Tibial artery (tissue), 4 donors: ENCODE results near the gene C11orf98.

Source experiments
- DNase-seq, 2 donors: peaks; one replicate each; pipeline ENCODE4 v3.0.0-alpha.2; 2019
- H3K27ac ChIP-seq, 2 donors: fragments of 200-600 bp; sonication (generic) in 1 of 2; 1 replicate in 1 of 2; 2 replicates in 1 of 2; pipeline ENCODE4 v1.5.1; 2018 to 2019; ENCODE audit warnings: mild to moderate bottlenecking in 1 of 2
- H3K27me3 ChIP-seq, 2 donors: fragments of 200-600 bp; sonication (generic) in 1 of 2; one replicate each; pipeline versions ENCODE4 v1.5.1 to v1.6.0; 2016 to 2019
- H3K36me3 ChIP-seq, 3 donors: fragments of 200-600 bp; sonication (generic) in 2 of 3; one replicate each; pipeline ENCODE4 v1.5.1; 2016 to 2019; ENCODE audit warnings: mild to moderate bottlenecking in 2 of 3
- H3K4me1 ChIP-seq, 4 donors: fragments of 200-600 bp; sonication (generic) in 2 of 4; 1 replicate in 3 of 4; 2 replicates in 1 of 4; pipeline ENCODE4 v1.5.1; 2016 to 2019
- H3K4me3 ChIP-seq, 2 donors: fragments of 200-600 bp; sonication (generic) in 1 of 2; 1 replicate in 1 of 2; 2 replicates in 1 of 2; pipeline ENCODE4 v1.5.1; 2018 to 2019; ENCODE audit warnings: mild to moderate bottlenecking in 2 of 2
- H3K9me3 ChIP-seq, 3 donors: fragments of 200-600 bp; sonication (generic) in 1 of 3; one replicate each; pipeline ENCODE4 v1.5.1; 2016 to 2019
- intact Hi-C: fragments of 100-400 bp; cut with DNase I; formaldehyde crosslinking; loops from one replicate; pipeline ENCODE4 v1.15.0; 2023; ENCODE audit warnings: low total_unique reads
- TF ChIP-seq, protein P1 (sequence below), 2 experiments: fragments of 200-600 bp in 1 of 2; fragments of 450-650 bp in 1 of 2; IDR thresholded peaks; one replicate each; pipeline ENCODE4 v1.5.1; 2017 to 2019; ENCODE audit warnings: antibody characterized with exemption in 2 of 2, mild to moderate bottlenecking in 1 of 2, moderate library complexity in 1 of 2

The C11orf98 gene

DNA sequence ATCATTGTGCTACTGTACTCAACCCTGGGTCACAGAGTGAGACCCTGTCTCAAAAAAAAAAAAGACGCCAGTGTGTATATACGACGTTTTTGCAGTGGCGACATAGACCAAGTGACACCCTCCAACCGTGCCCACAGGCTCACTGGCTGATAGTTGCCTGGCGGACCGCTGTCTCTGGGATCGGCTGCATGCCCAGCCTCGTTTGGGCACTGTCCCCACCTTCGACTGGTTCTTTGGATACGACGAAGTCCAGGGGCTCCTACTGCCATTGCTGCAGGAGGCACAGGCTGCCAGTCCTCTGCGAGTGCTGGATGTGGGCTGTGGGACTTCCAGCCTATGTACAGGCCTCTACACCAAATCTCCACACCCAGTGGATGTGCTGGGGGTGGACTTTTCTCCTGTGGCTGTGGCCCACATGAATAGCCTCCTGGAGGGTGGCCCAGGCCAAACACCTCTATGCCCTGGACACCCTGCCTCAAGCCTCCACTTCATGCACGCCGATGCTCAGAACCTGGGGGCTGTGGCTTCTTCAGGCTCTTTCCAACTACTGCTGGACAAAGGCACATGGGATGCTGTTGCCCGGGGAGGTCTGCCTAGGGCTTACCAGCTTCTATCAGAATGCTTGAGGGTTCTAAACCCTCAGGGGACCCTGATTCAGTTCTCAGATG is 1.4 kb upstream of the C11orf98 start:
- Histone ChIP-seq H3K36me3 (peaks cover 8 to 27% (median 10%) of the 10 kb centered on the region in 3 donors), H3K9me3 (no peaks in the 10 kb centered on the region), H3K4me1 (peaks cover 7 to 45% (median 30%) of the 10 kb centered on the region in 4 donors), H3K27me3 (no peaks in the 10 kb centered on the region), H3K4me3 (peak overlapping the region; percentile 87 to 96), H3K27ac (peak overlapping the region; percentile 87 to 96)
- no peak for DNase-seq
- intact Hi-C loops: no loop called here
- TF ChIP-seq, protein P1, sequence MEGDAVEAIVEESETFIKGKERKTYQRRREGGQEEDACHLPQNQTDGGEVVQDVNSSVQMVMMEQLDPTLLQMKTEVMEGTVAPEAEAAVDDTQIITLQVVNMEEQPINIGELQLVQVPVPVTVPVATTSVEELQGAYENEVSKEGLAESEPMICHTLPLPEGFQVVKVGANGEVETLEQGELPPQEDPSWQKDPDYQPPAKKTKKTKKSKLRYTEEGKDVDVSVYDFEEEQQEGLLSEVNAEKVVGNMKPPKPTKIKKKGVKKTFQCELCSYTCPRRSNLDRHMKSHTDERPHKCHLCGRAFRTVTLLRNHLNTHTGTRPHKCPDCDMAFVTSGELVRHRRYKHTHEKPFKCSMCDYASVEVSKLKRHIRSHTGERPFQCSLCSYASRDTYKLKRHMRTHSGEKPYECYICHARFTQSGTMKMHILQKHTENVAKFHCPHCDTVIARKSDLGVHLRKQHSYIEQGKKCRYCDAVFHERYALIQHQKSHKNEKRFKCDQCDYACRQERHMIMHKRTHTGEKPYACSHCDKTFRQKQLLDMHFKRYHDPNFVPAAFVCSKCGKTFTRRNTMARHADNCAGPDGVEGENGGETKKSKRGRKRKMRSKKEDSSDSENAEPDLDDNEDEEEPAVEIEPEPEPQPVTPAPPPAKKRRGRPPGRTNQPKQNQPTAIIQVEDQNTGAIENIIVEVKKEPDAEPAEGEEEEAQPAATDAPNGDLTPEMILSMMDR (IDR thresholded peaks at IDR 0.05): no peak

DNA sequence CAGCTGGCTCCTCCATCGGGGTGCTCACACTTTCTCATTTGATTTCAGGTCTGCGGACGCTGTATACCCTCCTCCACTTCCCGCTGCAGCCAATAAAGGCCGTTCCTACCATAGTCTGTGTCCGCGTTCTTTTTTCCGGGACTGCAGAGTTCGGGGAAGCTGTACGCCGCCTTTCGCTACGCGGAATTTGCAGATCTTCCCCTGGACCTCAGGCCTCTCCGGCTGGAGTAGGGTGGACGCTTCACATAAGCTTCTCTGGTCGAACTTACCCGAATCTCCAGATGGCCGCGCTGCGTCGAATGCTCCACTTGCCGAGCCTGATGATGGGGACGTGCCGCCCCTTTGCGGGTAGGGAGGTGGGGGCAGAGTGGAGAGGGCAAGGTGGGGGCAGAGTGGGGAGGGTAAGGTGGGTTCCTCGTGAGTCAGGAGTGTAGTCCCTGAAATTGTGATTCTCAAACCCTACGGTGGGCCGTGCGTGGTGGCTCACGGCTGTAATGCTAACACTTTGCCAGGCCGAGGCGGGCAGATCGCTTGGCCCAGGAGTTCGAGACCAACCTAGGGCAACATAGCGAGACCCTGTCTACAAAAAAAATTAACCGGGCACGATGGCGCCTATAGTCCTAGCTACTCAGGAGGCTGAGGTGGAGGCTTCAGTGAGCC is 719 bp upstream of the C11orf98 start:
- TF ChIP-seq, protein P1 (IDR thresholded peaks at IDR 0.05): no peak
- no peaks in the 10 kb centered on the region for H3K27me3 ChIP-seq
- H3K27ac ChIP-seq: peak overlapping the region; percentile 87 to 96
- peaks cover 7 to 40% (median 27%) of the 10 kb centered on the region in 4 donors for H3K4me1 ChIP-seq
- peak overlapping the region; percentile 87 to 96 for H3K4me3 ChIP-seq
- intact Hi-C loops: no loop called here
- peak; percentile 60 to 81 for DNase-seq
- H3K36me3 ChIP-seq: peaks cover 8 to 27% (median 10%) of the 10 kb centered on the region in 3 donors
- no peaks in the 10 kb centered on the region for H3K9me3 ChIP-seq

DNA sequence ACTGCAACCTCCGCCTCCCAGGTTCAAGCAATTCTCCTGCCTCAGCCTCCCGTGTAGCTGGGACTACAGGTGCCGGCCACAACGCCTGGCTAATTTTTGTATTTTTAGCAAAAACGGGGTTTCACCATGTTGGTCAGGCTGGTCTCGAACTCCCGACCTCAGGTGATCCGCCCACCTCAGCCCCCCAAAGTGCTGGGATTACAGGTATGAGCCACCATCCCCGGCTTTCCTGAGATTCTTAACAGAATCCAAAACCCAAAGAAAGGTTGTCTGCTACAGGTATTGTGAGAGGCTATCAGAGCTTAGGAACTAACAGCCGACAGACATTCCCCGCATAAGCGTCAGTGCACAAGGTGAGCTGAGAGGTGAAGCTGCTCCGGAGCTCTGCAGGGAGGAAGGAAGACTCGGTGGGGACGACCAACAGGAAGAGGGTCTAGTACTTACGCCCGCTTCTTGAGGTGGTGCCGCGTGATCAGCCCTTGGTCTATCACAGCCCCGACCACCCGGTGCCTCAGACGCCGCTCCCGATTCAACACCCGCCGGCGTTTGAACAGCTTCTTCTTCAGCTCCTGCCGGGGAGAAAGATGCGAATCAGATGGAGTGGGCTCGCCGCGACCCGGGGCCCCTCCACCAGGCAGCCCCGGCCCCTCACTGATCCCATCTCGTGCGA is 470 bp downstream of the C11orf98 start:
- intact Hi-C loops: no loop called here
- Histone ChIP-seq H3K9me3 (no peaks in the 10 kb centered on the region), H3K4me3 (peak overlapping the region; percentile 87 to 96), H3K27me3 (no peaks in the 10 kb centered on the region), H3K36me3 (peaks cover 8 to 27% (median 10%) of the 10 kb centered on the region in 3 donors), H3K4me1 (peaks cover 7 to 34% (median 20%) of the 10 kb centered on the region in 4 donors), H3K27ac (peak overlapping the region; percentile 87 to 96)
- no peak for DNase-seq
- TF ChIP-seq, protein P1 (IDR thresholded peaks at IDR 0.05): no peak

DNA sequence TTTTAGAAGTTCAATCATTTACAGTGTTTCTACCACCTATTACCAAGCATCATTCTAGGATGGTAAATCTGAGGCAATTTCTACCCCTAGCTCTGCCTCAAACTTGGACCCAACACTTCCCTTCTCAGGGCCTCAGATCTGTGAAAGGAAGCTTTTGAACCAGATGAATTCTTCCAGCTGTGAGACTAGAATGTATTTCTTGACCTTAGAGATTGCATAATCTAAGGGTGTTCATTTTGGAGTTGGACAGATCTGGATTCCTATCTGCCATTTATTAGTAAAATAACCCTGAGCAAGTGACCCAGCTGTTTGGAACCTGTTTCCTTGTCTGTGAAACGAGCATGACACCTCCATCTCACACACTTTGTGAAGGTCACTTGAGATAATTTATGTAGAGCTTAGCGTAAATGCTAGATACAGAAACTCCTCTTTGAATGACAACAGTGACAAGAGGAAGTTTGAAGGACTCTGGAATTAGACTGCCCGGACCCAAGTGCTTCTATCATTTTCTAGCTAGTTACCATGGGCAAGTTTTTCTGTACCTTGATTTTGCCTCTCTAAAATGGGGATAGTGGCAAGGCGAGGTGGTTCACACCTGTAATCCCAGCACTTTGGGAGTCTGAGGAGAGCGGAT is 8.1 kb downstream of the C11orf98 start:
- peaks cover 0 to 8% (median 6%) of the 10 kb centered on the region in 4 donors for H3K4me1 ChIP-seq
- H3K9me3 ChIP-seq: no peaks in the 10 kb centered on the region
- TF ChIP-seq, protein P1 (IDR thresholded peaks at IDR 0.05): no peak
- H3K27me3 ChIP-seq: no peaks in the 10 kb centered on the region
- H3K27ac ChIP-seq: no peak overlapping the region
- no peak overlapping the region for H3K4me3 ChIP-seq
- intact Hi-C loops: no loop called here
- no peak for DNase-seq
- no peaks in the 10 kb centered on the region for H3K36me3 ChIP-seq

DNA sequence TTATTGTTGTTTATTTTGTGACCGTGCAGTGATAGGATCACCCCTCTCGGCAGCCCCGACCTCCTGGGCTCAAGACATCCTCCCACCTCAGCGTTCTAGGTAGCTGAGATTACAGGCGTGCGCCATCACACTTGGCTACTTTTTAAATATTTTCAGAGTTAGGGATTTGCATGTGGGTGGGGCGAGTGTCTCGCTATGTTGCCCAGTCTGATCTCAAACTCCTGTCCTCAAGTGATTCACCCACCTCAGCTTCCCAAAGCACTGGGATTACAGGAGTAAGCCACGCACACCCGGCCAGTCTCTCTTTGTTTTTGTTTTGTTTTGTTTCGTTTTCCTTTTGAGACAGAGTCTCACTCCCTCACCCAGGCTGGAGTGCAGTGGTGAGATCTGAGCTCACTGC is 10.7 kb downstream of the C11orf98 start:
- H3K4me1 ChIP-seq: peaks cover 0 to 15% (median 10%) of the 10 kb centered on the region in 4 donors
- no peak for DNase-seq
- no peaks in the 10 kb centered on the region for H3K9me3 ChIP-seq
- no peaks in the 10 kb centered on the region for H3K27me3 ChIP-seq
- H3K27ac ChIP-seq: no peak overlapping the region
- no peak overlapping the region for H3K4me3 ChIP-seq
- TF ChIP-seq, protein P1 (IDR thresholded peaks at IDR 0.05): no peak
- peaks cover 4 to 14% (median 7%) of the 10 kb centered on the region in 3 donors for H3K36me3 ChIP-seq
- intact Hi-C loops: no loop called here
